GM19328 (cell line): ENCODE data around the gene FTO.
"Not testable (repeated sequence)": the region's sequence is repeated elsewhere in the genome, so short reads cannot be mapped to it uniquely, and the experiment has no call there.

Experiments used
- ATAC-seq: cut with Tn5 transposase; IDR thresholded peaks from one replicate; pipeline ENCODE4 v1.9.1; 2021; ENCODE audit warnings: mild to moderate bottlenecking, moderate library complexity; ENCODE audit not compliant: unreplicated experiment

FTO gene

GRCh38 chr16:53703590-53704444 lies at the start of gene FTO, which contains the start of gene RPGRIP1L:
Gene FTO, plus strand, starts transcription at chr16:53704156.
Gene RPGRIP1L, minus strand, starts transcription at chr16:53703859. Its CDS starts 3,136 bp downstream, at chr16:53700723.
- peak; percentile 99 for ATAC-seq

- no peak for ATAC-seq
Measured at GRCh38 chr16:53654946-53655345, 49.0 kb upstream of the FTO start.

- ATAC-seq = no peak
Measured at GRCh38 chr16:53662072-53662471, 41.9 kb upstream of the FTO start.

GRCh38 chr16:53664724-53665345 lies 39.1 kb upstream of the FTO start:
- no peak for ATAC-seq

GRCh38 chr16:53666786-53667415 lies 37.1 kb upstream of the FTO start:
- no peak for ATAC-seq

- ATAC-seq = no peak
Measured at GRCh38 chr16:53668869-53669268, 35.1 kb upstream of the FTO start.

- no peak for ATAC-seq
Measured at GRCh38 chr16:53672461-53672860, 31.5 kb upstream of the FTO start.

- ATAC-seq = no peak
Measured at GRCh38 chr16:53673189-53673588, 30.8 kb upstream of the FTO start.

- ATAC-seq = no peak
Measured at GRCh38 chr16:53678155-53678554, 25.8 kb upstream of the FTO start.

- ATAC-seq = no peak
Measured at GRCh38 chr16:53678756-53679343, 25.1 kb upstream of the FTO start.

- ATAC-seq = no peak
Measured at GRCh38 chr16:53680756-53681155, 23.2 kb upstream of the FTO start.

- ATAC-seq = no peak
Measured at GRCh38 chr16:53681354-53681753, 22.6 kb upstream of the FTO start.

- not testable (repeated sequence) for ATAC-seq
Measured at GRCh38 chr16:53685334-53685733, 18.6 kb upstream of the FTO start.

GRCh38 chr16:53686710-53687109 lies 17.2 kb upstream of the FTO start:
- no peak for ATAC-seq

GRCh38 chr16:53689636-53690035 lies 14.3 kb upstream of the FTO start:
- ATAC-seq = no peak

GRCh38 chr16:53690771-53691170 lies 13.2 kb upstream of the FTO start:
- no peak for ATAC-seq

GRCh38 chr16:53692146-53692545 lies 11.8 kb upstream of the FTO start:
- no peak for ATAC-seq

GRCh38 chr16:53693320-53693719 lies 10.6 kb upstream of the FTO start:
- ATAC-seq = no peak

- no peak for ATAC-seq
Measured at GRCh38 chr16:53695070-53695469, 8.9 kb upstream of the FTO start.

- not testable (repeated sequence) for ATAC-seq
Measured at GRCh38 chr16:53698271-53698670, 5.7 kb upstream of the FTO start.

- no peak for ATAC-seq
Measured at GRCh38 chr16:53704445-53704813, 473 bp downstream of the FTO start.
